NB4 (cell line): ENCODE data around the gene MCM6.

Experiments used
- MAX ChIP-seq: IDR thresholded peaks from 2 replicates; pipeline ENCODE4 v1.6.1; 2011; ENCODE audit warnings: low read depth, low read length
- POLR2A ChIP-seq: IDR thresholded peaks from 2 replicates; pipeline ENCODE4 v1.6.1; 2011; ENCODE audit warnings: mild to moderate bottlenecking; ENCODE audit not compliant: insufficient read length; ENCODE audit errors: extremely low read depth

GRCh38 chr2:135845257-135845656, 31.0 kb downstream of the MCM6 start:
- TF ChIP-seq POLR2A (no peak), MAX (no peak)
